ENCODE measurements around the gene ACSM2B.
"Not testable (repeated sequence)": the region's sequence is repeated elsewhere in the genome, so short reads cannot be mapped to it uniquely, and the experiment has no call there.

Gene ACSM2B

GRCh38 chr16:20569117-20569651, 7.0 kb downstream of the ACSM2B start:
- H3K27me3 Mint-ChIP-seq, H3K4me3 Mint-ChIP-seq, CTCF ChIA-PET, H3K36me3 Mint-ChIP-seq, H3K27ac Mint-ChIP-seq, H3K9me3 Mint-ChIP-seq, H3K4me1 Mint-ChIP-seq, DNase-seq: not testable (repeated sequence)

- H3K27me3 Mint-ChIP-seq, result peaks cover 6% of the 10 kb centered on the region
- no peaks in the 10 kb centered on the region for H3K36me3 Mint-ChIP-seq
- CTCF ChIA-PET, result no interaction called here
- H3K4me3 Mint-ChIP-seq, result no peak overlapping the region
- no peaks in the 10 kb centered on the region for H3K4me1 Mint-ChIP-seq
- no peak for DNase-seq
- peaks cover 1% of the 10 kb centered on the region for H3K9me3 Mint-ChIP-seq
- no peak overlapping the region for H3K27ac Mint-ChIP-seq
Observed at GRCh38 chr16:20568404-20568803, 7.8 kb downstream of the ACSM2B start.

- H3K27ac Mint-ChIP-seq, result no peak overlapping the region
- H3K4me1 Mint-ChIP-seq, result no peaks in the 10 kb centered on the region
- peaks cover 6% of the 10 kb centered on the region for H3K9me3 Mint-ChIP-seq
- H3K4me3 Mint-ChIP-seq, result no peak overlapping the region
- DNase-seq, result no peak
- H3K36me3 Mint-ChIP-seq, result no peaks in the 10 kb centered on the region
- H3K27me3 Mint-ChIP-seq, result peaks cover 6% of the 10 kb centered on the region
- CTCF ChIA-PET, result no interaction called here
Observed at GRCh38 chr16:20566864-20567263, 9.3 kb downstream of the ACSM2B start.

GRCh38 chr16:20565334-20565733, 10.8 kb downstream of the ACSM2B start:
- H3K4me3 Mint-ChIP-seq, CTCF ChIA-PET, H3K9me3 Mint-ChIP-seq, H3K36me3 Mint-ChIP-seq, DNase-seq, H3K27ac Mint-ChIP-seq, H3K27me3 Mint-ChIP-seq, H3K4me1 Mint-ChIP-seq: not testable (repeated sequence)

GRCh38 chr16:20564218-20564617, 11.9 kb downstream of the ACSM2B start:
- H3K4me1 Mint-ChIP-seq, H3K9me3 Mint-ChIP-seq, CTCF ChIA-PET, DNase-seq, H3K27ac Mint-ChIP-seq, H3K27me3 Mint-ChIP-seq, H3K4me3 Mint-ChIP-seq, H3K36me3 Mint-ChIP-seq: not testable (repeated sequence)

- DNase-seq, H3K4me3 Mint-ChIP-seq, H3K36me3 Mint-ChIP-seq, H3K27ac Mint-ChIP-seq, H3K27me3 Mint-ChIP-seq, CTCF ChIA-PET, H3K4me1 Mint-ChIP-seq, H3K9me3 Mint-ChIP-seq: not testable (repeated sequence)
Observed at GRCh38 chr16:20555628-20556027, 20.5 kb downstream of the ACSM2B start.

- DNase-seq, H3K9me3 Mint-ChIP-seq, H3K36me3 Mint-ChIP-seq, H3K4me1 Mint-ChIP-seq, H3K4me3 Mint-ChIP-seq, CTCF ChIA-PET, H3K27ac Mint-ChIP-seq, H3K27me3 Mint-ChIP-seq: not testable (repeated sequence)
Observed at GRCh38 chr16:20554689-20555088, 21.5 kb downstream of the ACSM2B start.

- H3K9me3 Mint-ChIP-seq, DNase-seq, H3K27me3 Mint-ChIP-seq, H3K27ac Mint-ChIP-seq, H3K4me3 Mint-ChIP-seq, H3K4me1 Mint-ChIP-seq, H3K36me3 Mint-ChIP-seq: not testable (repeated sequence)
- CTCF ChIA-PET, result interaction anchor here (0.6 kb wide), 1 partner anchor 714 kb away, joined by 3 read pairs; no protein-coding TSS in a partner anchor
Observed at GRCh38 chr16:20553493-20553892, 22.7 kb downstream of the ACSM2B start.

GRCh38 chr16:20546951-20547350, 29.2 kb downstream of the ACSM2B start:
- H3K27me3 Mint-ChIP-seq, H3K9me3 Mint-ChIP-seq, H3K4me3 Mint-ChIP-seq, CTCF ChIA-PET, DNase-seq, H3K36me3 Mint-ChIP-seq, H3K4me1 Mint-ChIP-seq, H3K27ac Mint-ChIP-seq: not testable (repeated sequence)

- H3K27me3 Mint-ChIP-seq, H3K9me3 Mint-ChIP-seq, H3K36me3 Mint-ChIP-seq, CTCF ChIA-PET, H3K27ac Mint-ChIP-seq, H3K4me3 Mint-ChIP-seq, H3K4me1 Mint-ChIP-seq, DNase-seq: not testable (repeated sequence)
Observed at GRCh38 chr16:20546278-20546853, 29.8 kb downstream of the ACSM2B start.

- H3K4me1 Mint-ChIP-seq, DNase-seq, H3K4me3 Mint-ChIP-seq, H3K27ac Mint-ChIP-seq, H3K9me3 Mint-ChIP-seq, CTCF ChIA-PET, H3K27me3 Mint-ChIP-seq, H3K36me3 Mint-ChIP-seq: not testable (repeated sequence)
Observed at GRCh38 chr16:20540603-20541316, 35.4 kb downstream of the ACSM2B start.

GRCh38 chr16:20538687-20539086, 37.5 kb downstream of the ACSM2B start:
- Mint-ChIP-seq H3K4me3 (no peak overlapping the region), H3K27me3 (no peaks in the 10 kb centered on the region), H3K27ac (no peak overlapping the region), H3K36me3 (no peaks in the 10 kb centered on the region), H3K4me1 (no peaks in the 10 kb centered on the region), H3K9me3 (no peaks in the 10 kb centered on the region)
- no peak for DNase-seq
- CTCF ChIA-PET, result no interaction called here

- no peaks in the 10 kb centered on the region for H3K36me3 Mint-ChIP-seq
- no peaks in the 10 kb centered on the region for H3K9me3 Mint-ChIP-seq
- no peak overlapping the region for H3K4me3 Mint-ChIP-seq
- no peak overlapping the region for H3K27ac Mint-ChIP-seq
- no peaks in the 10 kb centered on the region for H3K4me1 Mint-ChIP-seq
- H3K27me3 Mint-ChIP-seq, result no peaks in the 10 kb centered on the region
- DNase-seq, result no peak
- CTCF ChIA-PET, result no interaction called here
Observed at GRCh38 chr16:20538181-20538580, 38.0 kb downstream of the ACSM2B start.

- H3K9me3 Mint-ChIP-seq, H3K27me3 Mint-ChIP-seq, H3K4me1 Mint-ChIP-seq, H3K4me3 Mint-ChIP-seq, DNase-seq, CTCF ChIA-PET, H3K27ac Mint-ChIP-seq, H3K36me3 Mint-ChIP-seq: not testable (repeated sequence)
Observed at GRCh38 chr16:20536669-20537068, 39.5 kb downstream of the ACSM2B start.

- H3K9me3 Mint-ChIP-seq, H3K4me1 Mint-ChIP-seq, H3K4me3 Mint-ChIP-seq, CTCF ChIA-PET, H3K36me3 Mint-ChIP-seq, H3K27ac Mint-ChIP-seq, DNase-seq, H3K27me3 Mint-ChIP-seq: not testable (repeated sequence)
Observed at GRCh38 chr16:20532284-20532792, 43.8 kb downstream of the ACSM2B start.
